CD14-positive monocyte (primary cell): ENCODE data around the gene MCCC1. TPM values are rescaled to one million over a fixed set of nuclear protein-coding genes. Genes with fewer than 3 reads are reported as not detected.

Experiments
- DNase-seq, 3 donors: peaks; one replicate each; pipeline ENCODE4 v3.0.0-alpha.2; 2011 to 2022
- H2AFZ ChIP-seq: 2 replicates; pipeline ENCODE4 v1.6.0; 2012; ENCODE audit warnings: mild to moderate bottlenecking, low read depth, low read length, inconsistent platforms; ENCODE audit not compliant: insufficient read depth, poor library complexity, severe bottlenecking
- H3K27ac ChIP-seq, 2 donors: 1 replicate in 1 of 2; 2 replicates in 1 of 2; pipeline ENCODE4 v1.5.1; 2012 to 2013; ENCODE audit warnings: low read length in 2 of 2, control low read depth in 1 of 2, inconsistent platforms in 1 of 2, low read depth in 1 of 2, mild to moderate bottlenecking in 1 of 2
- H3K27me3 ChIP-seq, 2 donors: one replicate each; pipeline versions ENCODE4 v1.6.0 to v1.6.1; 2011 to 2013; ENCODE audit warnings: low read length in 2 of 2; ENCODE audit not compliant: control insufficient read depth in 2 of 2, insufficient read depth in 2 of 2
- H3K36me3 ChIP-seq, 2 donors: replicated peaks in 1 of 2; 1 replicate in 1 of 2; 2 replicates in 1 of 2; pipeline versions ENCODE4 v1.5.1 to v1.6.1; 2012 to 2013; ENCODE audit warnings: low read length in 2 of 2, control low read depth in 1 of 2, inconsistent platforms in 1 of 2, mild to moderate bottlenecking in 1 of 2; ENCODE audit not compliant: insufficient read depth in 2 of 2, control insufficient read depth in 1 of 2
- H3K4me1 ChIP-seq, 2 donors: 1 replicate in 1 of 2; 2 replicates in 1 of 2; pipeline versions ENCODE4 v1.5.1 to v1.6.1; 2012 to 2013; ENCODE audit warnings: low read length in 2 of 2, control low read depth in 1 of 2, inconsistent platforms in 1 of 2, mild to moderate bottlenecking in 1 of 2, moderate library complexity in 1 of 2; ENCODE audit not compliant: insufficient read depth in 2 of 2, control insufficient read depth in 1 of 2
- H3K4me2 ChIP-seq: replicated peaks from 2 replicates; pipeline ENCODE3; 2012; ENCODE audit warnings: low read length, moderate library complexity, mild to moderate bottlenecking; ENCODE audit not compliant: poor library complexity, severe bottlenecking; ENCODE audit errors: extremely low read depth
- H3K4me3 ChIP-seq, 3 experiments: fragments of 200-600 bp in 1 of 3; sonication (generic) in 1 of 3; replicated peaks in 1 of 3; 1 replicate in 2 of 3; 2 replicates in 1 of 3; pipeline ENCODE4 v1.5.1; 2011 to 2013; ENCODE audit warnings: low read length in 3 of 3, mild to moderate bottlenecking in 3 of 3, control low read depth in 2 of 3, low read depth in 2 of 3, inconsistent platforms in 1 of 3, moderate library complexity in 1 of 3
- H3K79me2 ChIP-seq: 2 replicates; pipeline ENCODE4 v1.6.0; 2012; ENCODE audit warnings: mild to moderate bottlenecking, control low read depth, inconsistent platforms, low read length, moderate library complexity; ENCODE audit not compliant: insufficient read depth
- H3K9ac ChIP-seq: 2 replicates; pipeline ENCODE4 v1.6.0; 2017; ENCODE audit warnings: low read length, mild to moderate bottlenecking; ENCODE audit not compliant: insufficient read depth, poor library complexity, severe bottlenecking
- H3K9me3 ChIP-seq, 2 donors: replicated peaks in 1 of 2; 1 replicate in 1 of 2; 2 replicates in 1 of 2; pipeline versions ENCODE4 v1.5.1 to v1.6.1; 2012 to 2013; ENCODE audit warnings: low read length in 2 of 2, control low read depth in 1 of 2; ENCODE audit not compliant: control insufficient read depth in 1 of 2, insufficient read depth in 1 of 2
- H4K20me1 ChIP-seq: 2 replicates; pipeline ENCODE4 v1.6.0; 2012; ENCODE audit warnings: mild to moderate bottlenecking, low read length, control low read depth, moderate library complexity; ENCODE audit not compliant: insufficient read depth
- H3K27ac Mint-ChIP-seq, 7 donors: one replicate each; pipeline ENCODE4 v1.8.0; 2020; ENCODE audit warnings: mild to moderate bottlenecking in 7 of 7, mixed read lengths in 7 of 7, moderate library complexity in 6 of 7, inconsistent platforms in 2 of 7
- H3K27me3 Mint-ChIP-seq, 3 donors: one replicate each; pipeline ENCODE4 v1.8.0; 2021 to 2022; ENCODE audit warnings: low read depth in 3 of 3, mild to moderate bottlenecking in 3 of 3, mixed read lengths in 3 of 3, moderate library complexity in 3 of 3, inconsistent platforms in 1 of 3
- H3K36me3 Mint-ChIP-seq, 2 donors: one replicate each; pipeline ENCODE4 v1.8.0; 2020; ENCODE audit warnings: mixed read lengths in 2 of 2, inconsistent platforms in 1 of 2, mild to moderate bottlenecking in 1 of 2
- H3K4me1 Mint-ChIP-seq: one replicate; pipeline ENCODE4 v1.8.0; 2020; ENCODE audit warnings: mild to moderate bottlenecking, mixed read lengths
- H3K4me3 Mint-ChIP-seq, 2 donors: one replicate each; pipeline ENCODE4 v1.8.0; 2020; ENCODE audit warnings: mild to moderate bottlenecking in 2 of 2, mixed read lengths in 2 of 2, moderate library complexity in 1 of 2
- H3K9me3 Mint-ChIP-seq, 7 donors: one replicate each; pipeline ENCODE4 v1.8.0; 2020 to 2022; ENCODE audit warnings: mixed read lengths in 7 of 7, mild to moderate bottlenecking in 6 of 7, moderate library complexity in 6 of 7, inconsistent platforms in 2 of 7
- WGBS: methylation state at CpG from one replicate; pipeline ENCODE4 v1.1.5; 2013; ENCODE audit warnings: missing lambda C conversion rate; ENCODE audit not compliant: insufficient coverage; 5-methylcytosine and 5-hydroxymethylcytosine counted together
- intact Hi-C, 2 donors: fragments of 100-400 bp; cut with micrococcal nuclease; formaldehyde crosslinking; loops; one replicate each; pipeline versions ENCODE4 v1.15.0 to v1.15.1; 2023
- polyA plus RNA-seq, 3 donors: library from polyadenylated mRNA; depleted of rRNA in 1 of 3; unstranded in 2 of 3; stranded (reverse) in 1 of 3; fragments of 300-500 nt in 2 of 3; fragments of >200 nt in 1 of 3; fragmentation: Illumina TruSeq in 2 of 3; gene quantifications; 1 replicate in 2 of 3; 2 replicates in 1 of 3; pipeline ENCODE4 v1.2.3, GENCODE V29; 2012 to 2021
- TF ChIP-seq, protein P1 (sequence below): fragments of 200-600 bp; IDR thresholded peaks from one replicate; pipeline ENCODE4 v1.8.0; 2022; ENCODE audit warnings: antibody characterized with exemption, mild to moderate bottlenecking

Gene MCCC1
- polyA plus RNA-seq, 3 donors = 13.9 to 18.4 (median 16.0) TPM

DNA sequence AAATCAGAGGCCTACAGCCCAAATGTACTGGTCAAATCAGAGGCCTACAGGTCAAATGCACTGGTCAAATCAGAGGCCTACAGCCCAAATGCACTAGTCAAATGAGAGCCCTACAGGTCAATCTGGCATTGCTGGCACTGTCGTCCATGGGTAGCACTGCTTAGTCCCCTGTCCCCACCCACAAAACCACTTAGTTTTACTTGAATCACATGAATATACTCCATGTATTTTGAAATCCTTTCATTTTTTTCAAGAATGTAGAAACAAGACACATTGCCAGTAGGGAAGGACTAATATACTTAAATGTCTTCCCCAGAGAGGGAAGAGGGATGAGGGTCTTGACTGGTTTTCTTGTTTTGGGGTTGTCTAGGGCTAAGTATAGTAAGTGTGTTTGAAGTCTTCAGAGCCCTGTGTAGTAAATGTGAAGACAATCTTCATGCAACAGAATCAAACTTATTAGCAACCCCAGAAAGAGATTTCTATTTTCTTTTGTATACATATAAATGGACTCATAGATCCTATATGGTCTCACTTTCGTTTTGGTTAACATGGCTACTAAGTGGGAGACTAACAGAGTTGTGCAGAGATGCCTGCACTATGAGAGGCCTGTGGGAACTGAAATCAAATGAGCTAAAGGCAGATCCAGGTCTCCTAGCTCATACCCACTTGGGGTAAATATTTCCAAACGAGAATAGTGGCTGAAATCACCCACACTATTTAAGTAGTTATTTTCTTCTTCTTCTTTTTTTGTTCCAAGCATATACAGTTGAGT is 80.7 kb downstream of the MCCC1 start:
- Histone ChIP-seq H3K79me2 (no peaks in the 10 kb centered on the region), H4K20me1 (no peaks in the 10 kb centered on the region), H3K27me3 (no peaks in the 10 kb centered on the region), H3K4me3 (no peak overlapping the region), H3K9ac (no peak overlapping the region), H3K4me1 (no peaks in the 10 kb centered on the region), H3K4me2 (no peak overlapping the region), H2AFZ (no peak overlapping the region), H3K9me3 (peaks cover 0 to 4% of the 10 kb centered on the region in 2 donors), H3K36me3 (peaks cover 56 to 87% of the 10 kb centered on the region in 2 donors), H3K27ac (no peak overlapping the region)
- Mint-ChIP-seq H3K27ac (no peak overlapping the region), H3K27me3 (no peaks in the 10 kb centered on the region), H3K36me3 (peaks cover 57 to 74% of the 10 kb centered on the region in 2 donors), H3K9me3 (peaks cover 0 to 5% (median 0%) of the 10 kb centered on the region in 7 donors), H3K4me3 (no peak overlapping the region), H3K4me1 (peaks cover 4% of the 10 kb centered on the region)
- DNase-seq = no peak
- TF ChIP-seq, protein P1, sequence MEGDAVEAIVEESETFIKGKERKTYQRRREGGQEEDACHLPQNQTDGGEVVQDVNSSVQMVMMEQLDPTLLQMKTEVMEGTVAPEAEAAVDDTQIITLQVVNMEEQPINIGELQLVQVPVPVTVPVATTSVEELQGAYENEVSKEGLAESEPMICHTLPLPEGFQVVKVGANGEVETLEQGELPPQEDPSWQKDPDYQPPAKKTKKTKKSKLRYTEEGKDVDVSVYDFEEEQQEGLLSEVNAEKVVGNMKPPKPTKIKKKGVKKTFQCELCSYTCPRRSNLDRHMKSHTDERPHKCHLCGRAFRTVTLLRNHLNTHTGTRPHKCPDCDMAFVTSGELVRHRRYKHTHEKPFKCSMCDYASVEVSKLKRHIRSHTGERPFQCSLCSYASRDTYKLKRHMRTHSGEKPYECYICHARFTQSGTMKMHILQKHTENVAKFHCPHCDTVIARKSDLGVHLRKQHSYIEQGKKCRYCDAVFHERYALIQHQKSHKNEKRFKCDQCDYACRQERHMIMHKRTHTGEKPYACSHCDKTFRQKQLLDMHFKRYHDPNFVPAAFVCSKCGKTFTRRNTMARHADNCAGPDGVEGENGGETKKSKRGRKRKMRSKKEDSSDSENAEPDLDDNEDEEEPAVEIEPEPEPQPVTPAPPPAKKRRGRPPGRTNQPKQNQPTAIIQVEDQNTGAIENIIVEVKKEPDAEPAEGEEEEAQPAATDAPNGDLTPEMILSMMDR = no peak
- 100% methylated on average over 1 of the region's 3 CpGs for WGBS
- intact Hi-C loops = no loop called here

DNA sequence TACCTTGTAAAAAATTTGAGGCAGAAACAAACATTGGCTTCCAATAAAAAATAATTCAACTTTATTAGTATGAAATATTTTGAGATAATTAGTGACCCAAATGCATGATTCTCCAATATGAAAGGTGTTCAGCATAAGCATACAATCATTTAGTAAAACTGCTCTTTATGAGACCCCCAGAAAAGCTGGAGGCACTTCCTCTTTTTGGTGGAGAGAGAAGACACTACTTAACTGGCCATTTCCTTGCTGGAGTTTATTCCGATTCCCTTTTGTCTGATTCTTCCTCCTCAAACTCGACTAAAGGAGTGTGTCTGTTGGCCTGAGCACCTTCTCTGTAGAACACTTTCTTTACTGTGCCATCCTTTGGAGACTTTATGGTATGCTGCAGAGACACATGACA is 84.1 kb downstream of the MCCC1 start:
- Histone ChIP-seq H3K9me3 (peaks cover 0 to 4% of the 10 kb centered on the region in 2 donors), H3K27ac (peak overlapping the region in 1 of 2 donors; percentile 41), H3K4me1 (no peaks in the 10 kb centered on the region), H3K9ac (no peak overlapping the region), H2AFZ (no peak overlapping the region), H3K4me2 (no peak overlapping the region), H4K20me1 (no peaks in the 10 kb centered on the region), H3K79me2 (no peaks in the 10 kb centered on the region), H3K27me3 (no peaks in the 10 kb centered on the region), H3K36me3 (peaks cover 38 to 67% of the 10 kb centered on the region in 2 donors), H3K4me3 (no peak overlapping the region)
- H3K9me3 Mint-ChIP-seq = peaks cover 0 to 5% (median 0%) of the 10 kb centered on the region in 7 donors
- TF ChIP-seq, protein P1 = no peak
- peaks cover 47 to 50% of the 10 kb centered on the region in 2 donors for H3K36me3 Mint-ChIP-seq
- H3K27me3 Mint-ChIP-seq = no peaks in the 10 kb centered on the region
- intact Hi-C loops = no loop called here
- peak overlapping the region in 1 of 7 donors; percentile 18 for H3K27ac Mint-ChIP-seq
- H3K4me3 Mint-ChIP-seq = no peak overlapping the region
- DNase-seq = no peak
- no CpG with 5 or more reads among the region's 2 CpGs for WGBS
- H3K4me1 Mint-ChIP-seq = peaks cover 4% of the 10 kb centered on the region
